Measurements from ENCODE around the gene PLCH2. TPM values are rescaled to one million over a fixed set of nuclear protein-coding genes. Genes with fewer than 3 reads are reported as not detected.
"Not testable (repeated sequence)": the region's sequence is repeated elsewhere in the genome, so short reads cannot be mapped to it uniquely, and the experiment has no call there.

The PLCH2 gene
- total RNA-seq, 2 donors from 2014 or later = 5.5 to 6.9 TPM

- no peaks in the 10 kb centered on the region for H3K4me1 Mint-ChIP-seq (ENCODE audit: low read depth in 2 of 2)
- no peaks in the 10 kb centered on the region for H3K36me3 Mint-ChIP-seq
- no peak for ATAC-seq
These were observed 29.2 kb upstream of the PLCH2 start for GRCh38 chr1:2446861-2447260.

DNA sequence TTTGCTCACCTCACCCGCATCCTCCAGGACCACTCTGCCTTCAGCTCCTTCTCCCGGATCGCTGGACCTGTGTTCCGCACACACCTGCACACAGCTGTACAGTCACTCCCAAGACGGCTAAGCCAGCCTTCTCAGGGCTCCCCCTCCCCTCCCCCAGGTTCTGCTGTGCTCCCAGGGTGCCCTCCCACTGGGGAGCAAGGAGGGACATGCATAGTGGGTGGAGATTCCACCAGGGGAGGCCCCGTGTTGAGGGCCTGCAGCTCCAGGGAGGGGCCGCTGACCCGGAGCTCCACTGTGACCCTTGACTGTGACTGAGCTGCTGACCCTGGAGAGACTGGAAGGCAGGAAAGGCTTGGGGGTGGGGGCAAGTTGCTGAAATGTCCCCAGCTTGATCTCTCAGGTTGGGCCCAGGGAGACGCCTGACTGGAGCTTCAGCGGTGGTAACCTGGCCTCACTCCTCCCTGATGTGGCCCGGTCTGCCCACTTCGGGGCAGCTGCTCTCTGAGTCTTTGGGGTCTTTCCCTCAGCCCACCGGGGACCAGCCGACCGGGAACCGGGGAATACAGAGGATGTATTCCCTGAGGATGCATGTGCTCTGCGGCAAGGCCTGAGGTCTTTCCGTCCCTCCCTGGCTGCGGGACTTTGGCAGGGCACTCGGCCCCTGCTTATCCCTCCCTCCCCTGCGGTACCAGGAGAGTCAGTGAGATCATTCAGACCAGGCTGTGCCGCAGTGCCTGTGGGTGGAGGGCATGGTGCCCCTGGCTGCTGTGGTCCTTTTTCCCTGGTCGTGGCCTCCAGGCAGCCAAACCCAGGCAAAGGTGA lies 28.6 kb upstream of the PLCH2 start:
- Mint-ChIP-seq H3K9me3 (no peaks in the 10 kb centered on the region), H3K36me3 (no peaks in the 10 kb centered on the region), H3K4me3 (no peak overlapping the region), H3K27ac (no peak overlapping the region), H3K27me3 (peaks cover 0 to 3% of the 10 kb centered on the region in 2 donors), H3K4me1 (ENCODE audit: low read depth in 2 of 2) (no peaks in the 10 kb centered on the region)
- no peak for ATAC-seq
- DNase-seq (ENCODE audit: low spot score) = no peak

More at GRCh38 chr1:2446861-2447260, 29.2 kb upstream of the PLCH2 start:
- DNase-seq (ENCODE audit: low spot score) = no peak
- Mint-ChIP-seq H3K4me3 (no peak overlapping the region), H3K9me3 (no peaks in the 10 kb centered on the region), H3K27ac (no peak overlapping the region), H3K27me3 (peaks cover 0 to 3% of the 10 kb centered on the region in 2 donors)

DNA sequence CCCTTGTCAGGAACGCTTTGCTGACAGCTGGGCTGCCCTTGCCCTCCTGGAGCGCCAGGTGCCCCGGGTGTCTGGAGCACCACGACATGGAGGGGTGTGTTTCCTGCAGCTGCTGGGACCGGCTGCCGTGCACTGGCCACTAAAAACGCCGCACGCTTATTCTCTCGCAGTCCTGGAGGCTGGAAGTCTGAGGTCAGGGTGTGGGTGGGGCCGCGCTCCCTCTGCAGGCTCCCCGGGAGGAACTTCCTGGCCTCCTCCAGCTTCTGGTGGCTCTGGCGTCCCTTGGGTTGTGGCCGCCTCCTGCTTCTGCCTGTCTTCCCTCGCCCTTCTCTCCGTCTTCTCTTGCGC lies 28.0 kb upstream of the PLCH2 start:
- H3K4me3 Mint-ChIP-seq = no peak overlapping the region
- H3K27ac Mint-ChIP-seq = no peak overlapping the region
- no peaks in the 10 kb centered on the region for H3K4me1 Mint-ChIP-seq (ENCODE audit: low read depth in 2 of 2)
- H3K27me3 Mint-ChIP-seq = peaks cover 0 to 3% of the 10 kb centered on the region in 2 donors
- no peaks in the 10 kb centered on the region for H3K36me3 Mint-ChIP-seq
- no peaks in the 10 kb centered on the region for H3K9me3 Mint-ChIP-seq
- no peak for DNase-seq (ENCODE audit: low spot score)
- no peak for ATAC-seq

DNA sequence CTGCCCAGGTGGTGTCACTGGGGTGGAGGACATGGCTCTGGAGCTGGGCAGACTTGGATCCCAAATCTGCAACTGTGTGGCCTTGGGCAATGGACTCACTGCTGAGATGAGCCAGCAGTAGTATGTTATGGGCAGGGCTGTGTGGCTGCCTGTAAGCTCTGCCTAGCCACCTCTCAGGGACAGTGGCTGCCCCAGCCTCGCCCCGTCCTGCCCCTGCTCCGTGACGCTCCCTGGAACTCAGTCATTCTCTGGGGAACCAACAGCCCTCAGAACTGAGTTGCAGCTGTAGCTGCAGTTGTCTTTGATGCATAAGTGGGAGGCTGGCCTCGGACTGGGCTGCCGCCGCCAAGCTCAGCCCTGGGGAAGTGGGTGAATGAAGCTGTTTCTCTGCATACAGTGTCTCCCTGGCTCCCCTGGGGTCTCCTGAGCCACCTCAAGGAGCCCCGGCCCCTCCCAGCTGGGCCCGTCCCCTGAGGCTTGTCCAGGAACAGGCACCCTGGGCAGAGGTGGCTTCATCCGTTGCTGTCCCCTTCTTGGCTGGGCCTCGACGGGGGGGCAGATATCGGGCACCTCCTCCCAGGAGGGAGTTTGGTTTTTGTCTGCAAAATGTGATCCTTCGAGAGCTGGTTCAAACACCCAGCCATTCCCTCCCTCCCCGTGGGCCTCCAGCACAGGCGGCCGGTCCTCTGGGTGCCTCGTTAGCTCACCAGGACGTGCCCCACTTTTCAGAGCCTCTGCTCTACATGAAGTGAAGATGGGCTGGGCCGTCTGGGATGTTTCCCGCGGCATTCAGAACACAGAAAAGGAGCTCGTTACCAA lies 26.2 kb upstream of the PLCH2 start:
- no peaks in the 10 kb centered on the region for H3K36me3 Mint-ChIP-seq
- H3K27me3 Mint-ChIP-seq = peaks cover 0 to 3% of the 10 kb centered on the region in 2 donors
- no peak overlapping the region for H3K4me3 Mint-ChIP-seq
- H3K9me3 Mint-ChIP-seq = no peaks in the 10 kb centered on the region
- ATAC-seq (no peak), DNase-seq (ENCODE audit: low spot score) (no peak)
- no peak overlapping the region for H3K27ac Mint-ChIP-seq
- no peaks in the 10 kb centered on the region for H3K4me1 Mint-ChIP-seq (ENCODE audit: low read depth in 2 of 2)

DNA sequence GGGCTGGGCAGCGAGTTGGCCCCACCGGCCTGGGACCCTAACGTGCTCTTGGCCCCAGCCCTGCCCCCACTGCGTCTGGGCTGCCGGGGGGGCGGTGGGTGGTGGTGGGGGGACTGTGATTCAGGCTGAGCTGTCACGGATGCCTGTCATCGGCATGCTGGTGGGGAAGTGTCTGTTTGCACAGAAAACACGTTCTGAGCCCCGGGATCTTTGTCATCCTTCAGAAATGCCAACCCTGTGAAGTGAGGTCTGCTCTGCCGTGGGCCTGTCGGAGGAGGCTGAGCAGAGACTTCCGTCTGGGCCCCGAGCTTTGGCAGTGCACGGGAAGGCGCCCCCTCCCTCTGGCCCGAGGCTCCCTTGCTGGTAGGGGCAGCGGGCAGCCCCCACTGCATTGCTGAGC lies 24.3 kb upstream of the PLCH2 start:
- no peaks in the 10 kb centered on the region for H3K4me1 Mint-ChIP-seq (ENCODE audit: low read depth in 2 of 2)
- no peaks in the 10 kb centered on the region for H3K9me3 Mint-ChIP-seq
- H3K27me3 Mint-ChIP-seq = no peaks in the 10 kb centered on the region
- no peak overlapping the region for H3K27ac Mint-ChIP-seq
- DNase-seq (ENCODE audit: low spot score) = no peak
- H3K4me3 Mint-ChIP-seq = no peak overlapping the region
- no peak for ATAC-seq
- H3K36me3 Mint-ChIP-seq = no peaks in the 10 kb centered on the region

GRCh38 chr1:2452201-2452931 lies 23.7 kb upstream of the PLCH2 start:
- no peak overlapping the region for H3K27ac Mint-ChIP-seq
- H3K4me1 Mint-ChIP-seq (ENCODE audit: low read depth in 2 of 2) = peaks cover 0 to under 1% of the 10 kb centered on the region in 2 donors
- H3K9me3 Mint-ChIP-seq = no peaks in the 10 kb centered on the region
- no peaks in the 10 kb centered on the region for H3K27me3 Mint-ChIP-seq
- no peak overlapping the region for H3K4me3 Mint-ChIP-seq
- no peaks in the 10 kb centered on the region for H3K36me3 Mint-ChIP-seq
- ATAC-seq (no peak), DNase-seq (ENCODE audit: low spot score) (no peak)

- H3K9me3 Mint-ChIP-seq = no peaks in the 10 kb centered on the region
- ATAC-seq (no peak), DNase-seq (ENCODE audit: low spot score) (no peak)
- no peak overlapping the region for H3K4me3 Mint-ChIP-seq
- H3K27ac Mint-ChIP-seq = no peak overlapping the region
- no peaks in the 10 kb centered on the region for H3K36me3 Mint-ChIP-seq
- no peaks in the 10 kb centered on the region for H3K27me3 Mint-ChIP-seq
- peaks cover 0 to 2% of the 10 kb centered on the region in 2 donors for H3K4me1 Mint-ChIP-seq (ENCODE audit: low read depth in 2 of 2)
These were observed 23.2 kb upstream of the PLCH2 start for GRCh38 chr1:2452932-2453315.

DNA sequence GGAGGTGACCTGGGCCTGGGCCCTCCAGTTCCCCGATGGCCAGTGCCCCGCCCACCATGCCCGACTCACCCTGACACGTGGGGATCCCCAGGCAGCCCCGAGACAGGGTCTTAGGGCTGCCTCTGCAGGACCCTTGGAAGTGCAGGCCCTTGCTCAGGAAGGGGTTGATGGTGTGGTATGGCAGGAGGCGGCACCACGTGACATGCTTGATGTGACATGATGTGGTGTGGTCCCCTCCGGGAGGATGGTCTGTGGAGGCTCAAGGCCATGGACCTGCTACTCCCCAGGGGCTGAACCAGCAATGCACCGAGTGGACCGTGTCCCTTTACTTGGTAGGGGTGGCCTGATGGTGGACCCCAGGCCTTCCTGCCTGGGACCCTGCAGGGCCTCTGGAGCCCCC lies 21.9 kb upstream of the PLCH2 start:
- Mint-ChIP-seq H3K4me3 (no peak overlapping the region), H3K27ac (no peak overlapping the region), H3K36me3 (no peaks in the 10 kb centered on the region), H3K4me1 (ENCODE audit: low read depth in 2 of 2) (peaks cover 0 to 2% of the 10 kb centered on the region in 2 donors), H3K9me3 (no peaks in the 10 kb centered on the region), H3K27me3 (no peaks in the 10 kb centered on the region)
- DNase-seq (ENCODE audit: low spot score) = no peak
- no peak for ATAC-seq

DNA sequence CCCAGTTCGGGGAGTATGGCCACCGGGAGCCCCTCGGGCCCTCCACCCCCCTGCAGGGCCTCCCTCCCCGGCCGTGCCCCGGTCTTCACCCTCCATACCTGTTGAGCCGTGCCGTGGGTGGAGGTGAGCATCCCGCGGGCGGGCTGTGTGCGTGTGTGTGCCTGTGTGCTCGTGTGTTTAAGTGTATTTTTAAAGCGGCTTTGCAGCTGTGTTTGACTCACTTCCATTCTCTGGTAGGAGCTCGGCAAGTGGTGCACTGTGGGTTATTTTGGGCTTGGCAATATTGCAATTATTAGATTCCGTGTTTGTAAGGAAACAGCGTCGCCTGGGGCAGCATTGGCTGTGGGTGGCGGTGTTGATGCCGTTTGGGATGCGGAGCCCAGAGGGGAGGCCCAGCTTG lies 20.3 kb upstream of the PLCH2 start:
- Mint-ChIP-seq H3K27ac (no peak overlapping the region), H3K27me3 (no peaks in the 10 kb centered on the region), H3K4me3 (no peak overlapping the region), H3K9me3 (no peaks in the 10 kb centered on the region), H3K4me1 (ENCODE audit: low read depth in 2 of 2) (peaks cover 0 to 2% of the 10 kb centered on the region in 2 donors), H3K36me3 (no peaks in the 10 kb centered on the region)
- ATAC-seq (no peak), DNase-seq (ENCODE audit: low spot score) (no peak)

DNA sequence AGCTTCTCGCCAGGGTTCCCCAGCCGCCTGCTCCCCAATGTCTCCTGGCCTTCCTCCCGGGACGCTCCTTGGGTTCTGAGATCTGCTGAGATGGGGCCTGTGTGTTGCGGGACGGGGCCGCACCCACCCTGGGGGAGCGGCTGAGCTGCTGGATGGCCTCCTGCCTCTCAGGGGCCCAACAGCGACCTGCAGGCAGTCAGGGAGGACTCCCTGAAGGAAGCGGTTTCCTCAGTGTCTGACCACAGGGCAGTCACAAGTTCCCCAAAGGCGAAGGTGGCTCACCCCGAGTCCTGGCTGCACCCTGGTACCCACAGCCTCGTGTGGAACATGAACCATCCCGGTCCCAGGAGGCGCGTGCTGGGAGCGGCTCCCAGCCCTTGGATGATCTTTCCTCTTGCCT lies 18.6 kb upstream of the PLCH2 start:
- no peaks in the 10 kb centered on the region for H3K36me3 Mint-ChIP-seq
- no peak overlapping the region for H3K4me3 Mint-ChIP-seq
- H3K27me3 Mint-ChIP-seq = no peaks in the 10 kb centered on the region
- no peak overlapping the region for H3K27ac Mint-ChIP-seq
- H3K4me1 Mint-ChIP-seq (ENCODE audit: low read depth in 2 of 2) = peaks cover 0 to 2% of the 10 kb centered on the region in 2 donors
- H3K9me3 Mint-ChIP-seq = no peaks in the 10 kb centered on the region
- DNase-seq (ENCODE audit: low spot score) (no peak), ATAC-seq (no peak)

- no peak for DNase-seq (ENCODE audit: low spot score)
- Mint-ChIP-seq H3K4me1 (ENCODE audit: low read depth in 2 of 2) (peaks cover 0 to 2% of the 10 kb centered on the region in 2 donors), H3K27me3 (no peaks in the 10 kb centered on the region), H3K4me3 (no peak overlapping the region), H3K36me3 (no peaks in the 10 kb centered on the region), H3K9me3 (no peaks in the 10 kb centered on the region), H3K27ac (no peak overlapping the region)
- no peak for ATAC-seq
These were observed 17.4 kb upstream of the PLCH2 start for GRCh38 chr1:2458687-2459086.

DNA sequence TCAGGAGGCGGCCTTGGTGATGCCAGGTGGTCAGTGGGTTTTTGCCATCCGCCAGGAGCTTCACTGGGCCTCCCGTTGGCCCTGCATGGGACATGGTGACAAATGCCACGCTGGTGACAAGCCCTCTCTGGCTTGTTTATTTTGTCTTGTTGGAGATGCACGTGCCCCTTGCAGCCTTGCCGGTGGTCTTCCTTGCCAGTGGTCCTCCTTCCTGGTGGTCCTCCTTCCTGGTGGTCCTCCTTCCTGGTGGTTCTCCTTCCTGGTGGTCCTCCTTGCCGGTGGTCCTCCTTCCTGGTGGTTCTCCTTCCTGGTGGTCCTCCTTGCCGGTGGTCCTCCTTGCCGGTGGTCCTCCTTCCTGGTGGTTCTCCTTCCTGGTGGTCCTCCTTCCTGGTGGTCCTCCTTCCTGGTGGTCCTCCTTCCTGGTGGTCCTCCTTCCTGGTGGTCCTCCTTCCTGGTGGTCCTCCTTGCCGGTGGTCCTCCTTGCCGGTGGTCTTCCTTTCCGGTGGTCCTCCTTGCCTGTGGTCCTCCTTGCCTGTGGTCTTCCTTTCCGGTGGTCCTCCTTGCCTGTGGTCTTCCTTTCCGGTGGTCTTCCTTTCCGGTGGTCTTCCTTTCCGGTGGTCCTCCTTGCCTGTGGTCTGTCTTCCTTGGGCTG lies 16.9 kb upstream of the PLCH2 start:
- DNase-seq (ENCODE audit: low spot score); H3K36me3 Mint-ChIP-seq; ATAC-seq; H3K9me3 Mint-ChIP-seq; H3K4me3 Mint-ChIP-seq; H3K27ac Mint-ChIP-seq; H3K27me3 Mint-ChIP-seq; H3K4me1 Mint-ChIP-seq (ENCODE audit: low read depth in 2 of 2): not testable (repeated sequence)

DNA sequence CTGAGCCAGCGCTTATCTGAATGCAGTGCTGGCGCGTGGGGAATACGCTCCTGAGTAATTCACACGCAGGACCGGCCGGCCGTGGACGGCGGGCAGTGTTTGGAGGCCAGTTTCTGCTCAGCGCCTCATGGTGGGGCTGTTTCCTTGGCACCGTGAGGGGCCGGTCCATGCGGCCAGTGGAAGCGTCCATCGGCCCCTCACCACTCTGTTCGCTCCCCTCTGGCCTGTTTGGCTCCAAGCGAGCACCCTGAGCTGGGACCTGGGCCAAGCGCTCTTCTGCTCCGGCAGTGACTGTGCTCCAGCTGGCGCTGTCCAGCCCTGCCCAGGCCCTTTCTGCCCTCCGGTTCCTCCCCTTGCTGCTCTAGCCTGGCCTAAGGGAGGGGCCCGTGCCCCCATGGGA lies 16.3 kb upstream of the PLCH2 start:
- H3K27me3 Mint-ChIP-seq = no peaks in the 10 kb centered on the region
- H3K4me1 Mint-ChIP-seq (ENCODE audit: low read depth in 2 of 2) = peaks cover 0 to 2% of the 10 kb centered on the region in 2 donors
- H3K4me3 Mint-ChIP-seq = no peak overlapping the region
- DNase-seq (ENCODE audit: low spot score) (no peak), ATAC-seq (no peak)
- H3K27ac Mint-ChIP-seq = no peak overlapping the region
- no peaks in the 10 kb centered on the region for H3K36me3 Mint-ChIP-seq
- no peaks in the 10 kb centered on the region for H3K9me3 Mint-ChIP-seq
